ENCODE results near the gene ST6GALNAC5. TPM values are rescaled to one million over a fixed set of nuclear protein-coding genes. Genes with fewer than 3 reads are reported as not detected.

The ST6GALNAC5 gene
- total RNA-seq, 1 experiment from 2014 or later = 7.3 TPM

GRCh38 chr1:77012066-77012465 lies 144.8 kb downstream of the ST6GALNAC5 start:
- peak; percentile 18 for DNase-seq (ENCODE audit: low read depth)

DNA sequence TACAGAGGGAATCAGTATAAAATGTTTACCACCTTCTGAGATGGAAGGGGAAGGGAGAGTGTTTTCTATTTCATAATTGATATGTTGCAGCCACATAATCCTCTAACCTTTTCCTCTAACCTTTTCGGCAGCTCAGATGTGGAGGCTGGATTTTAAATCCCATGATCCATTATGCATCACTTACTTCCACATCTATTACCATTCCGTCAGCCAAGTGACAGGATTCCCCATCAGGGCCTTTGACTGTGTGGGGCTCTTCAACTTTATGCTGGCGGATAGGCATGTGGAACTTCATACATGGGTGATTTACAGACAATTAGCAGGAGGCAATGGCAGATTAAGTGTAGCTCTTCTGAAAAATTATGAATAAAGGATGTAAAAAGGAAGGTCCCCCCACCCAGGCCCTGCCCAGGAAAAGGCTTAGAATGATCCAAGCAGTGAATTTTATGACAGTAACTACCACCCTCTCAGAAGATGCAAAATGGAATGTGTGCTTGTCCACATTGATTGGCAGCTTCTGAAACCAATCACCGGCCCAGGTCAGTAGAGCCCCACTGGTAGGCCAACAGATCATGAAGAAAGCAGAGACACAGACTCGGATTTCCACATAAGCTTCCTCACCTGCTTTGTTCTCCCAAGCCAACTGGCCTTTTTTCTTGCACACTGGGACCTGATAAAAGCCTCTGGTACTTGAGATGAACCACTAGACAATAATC lies 147.0 kb downstream of the ST6GALNAC5 start:
- DNase-seq (ENCODE audit: low read depth) = peak; percentile 52

- no peak for DNase-seq (ENCODE audit: low read depth)
Measured at GRCh38 chr1:77015748-77016341, 148.6 kb downstream of the ST6GALNAC5 start.

DNA sequence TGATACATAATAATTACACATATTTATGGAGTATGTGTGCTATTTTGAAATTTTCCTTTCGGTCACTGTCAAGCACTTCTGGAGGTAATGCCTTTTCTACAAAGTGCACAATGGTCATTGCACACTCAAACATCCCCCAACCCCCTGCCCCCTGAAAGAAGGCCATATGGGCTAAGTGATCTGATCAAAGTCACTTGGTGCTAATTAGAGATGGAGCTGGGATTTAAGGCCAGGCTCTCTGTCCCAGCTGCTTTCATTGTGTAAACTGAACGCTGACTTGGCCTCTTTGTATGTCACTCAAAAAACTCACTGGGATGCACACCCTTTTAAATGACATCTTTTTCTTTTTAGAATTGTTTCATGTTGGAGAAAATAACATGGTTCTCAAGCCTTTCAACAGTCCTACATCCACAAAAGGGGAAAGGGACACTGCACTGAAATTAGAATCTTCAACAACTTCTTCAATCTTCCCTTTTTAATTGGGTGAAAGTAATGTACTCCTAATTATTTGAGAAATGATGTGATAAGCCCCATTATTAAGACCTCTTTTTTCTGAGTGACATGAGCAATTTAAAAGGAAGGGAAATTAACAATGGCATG lies 149.2 kb downstream of the ST6GALNAC5 start:
- DNase-seq (ENCODE audit: low read depth) = no peak

GRCh38 chr1:77018311-77018710 lies 151.0 kb downstream of the ST6GALNAC5 start:
- no peak for DNase-seq (ENCODE audit: low read depth)

- no peak for DNase-seq (ENCODE audit: low read depth)
Measured at GRCh38 chr1:77018761-77019160, 151.5 kb downstream of the ST6GALNAC5 start.

DNA sequence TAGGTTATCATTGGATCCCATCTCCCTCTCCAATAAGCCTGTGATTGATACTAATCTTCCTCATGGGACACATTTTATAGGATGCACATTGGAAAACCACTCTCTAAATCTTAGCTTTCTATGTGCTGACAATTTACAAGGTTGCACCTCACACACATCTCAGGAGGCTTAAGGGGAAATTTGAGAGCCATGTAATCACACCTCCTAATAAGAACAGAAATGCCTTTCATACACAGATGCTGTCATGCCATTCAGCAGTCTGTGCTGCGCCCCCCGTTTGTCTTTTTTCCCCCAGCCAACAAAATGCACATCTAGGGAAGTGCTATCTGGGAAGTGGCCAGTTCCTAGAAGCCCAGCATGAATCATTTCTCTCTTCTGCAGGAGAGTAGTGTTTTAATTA lies 154.5 kb downstream of the ST6GALNAC5 start:
- no peak for DNase-seq (ENCODE audit: low read depth)

DNA sequence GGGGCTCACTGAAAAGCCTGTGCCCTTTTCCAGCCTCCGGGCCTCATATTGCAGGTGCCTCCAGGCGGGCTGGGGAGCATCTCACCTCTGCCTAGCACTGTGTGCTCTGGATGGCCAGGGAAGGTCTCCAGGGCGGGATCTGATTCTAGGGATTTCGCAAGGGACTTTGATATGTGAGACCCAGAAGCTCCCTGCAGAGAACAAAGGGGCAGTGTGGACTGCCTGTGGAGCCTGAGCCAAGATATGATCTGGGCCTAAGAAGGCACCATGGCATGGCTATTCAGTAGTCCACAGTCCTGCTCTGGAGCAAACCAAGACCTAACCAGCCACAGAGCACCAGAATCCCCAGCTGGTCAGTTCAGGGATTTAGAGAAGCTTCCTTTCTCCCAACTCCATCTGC lies 157.2 kb downstream of the ST6GALNAC5 start:
- no peak for DNase-seq (ENCODE audit: low read depth)

- DNase-seq (ENCODE audit: low read depth) = no peak
Measured at GRCh38 chr1:77025599-77025998, 158.3 kb downstream of the ST6GALNAC5 start.

DNA sequence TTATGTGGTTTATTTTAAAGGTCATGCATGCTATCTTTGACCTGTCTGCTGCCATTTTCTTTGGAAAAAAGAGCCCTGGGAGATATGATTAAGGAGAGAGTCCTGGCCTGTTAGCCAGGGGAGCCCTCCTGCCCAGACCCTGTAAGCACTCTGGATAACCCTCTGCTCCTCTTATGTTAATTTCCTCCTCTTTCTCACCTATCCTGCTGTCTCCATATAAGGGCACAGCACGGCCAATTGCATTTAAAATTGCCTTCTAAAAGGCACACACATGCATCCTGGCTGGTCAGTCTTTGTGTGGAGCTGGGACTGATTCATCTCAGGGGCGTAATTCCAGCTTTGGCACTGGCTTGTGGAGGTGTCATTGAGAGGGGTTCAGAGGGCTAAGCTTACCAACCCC lies 158.9 kb downstream of the ST6GALNAC5 start:
- no peak for DNase-seq (ENCODE audit: low read depth)

- DNase-seq (ENCODE audit: low read depth) = no peak
Measured at GRCh38 chr1:77026640-77027039, 159.4 kb downstream of the ST6GALNAC5 start.

GRCh38 chr1:77027847-77028246 lies 160.6 kb downstream of the ST6GALNAC5 start:
- DNase-seq (ENCODE audit: low read depth) = no peak

GRCh38 chr1:77030401-77031105 lies 163.3 kb downstream of the ST6GALNAC5 start:
- peak; percentile 50 for DNase-seq (ENCODE audit: low read depth)

- peak; percentile 81 for DNase-seq (ENCODE audit: low read depth)
Measured at GRCh38 chr1:77031106-77031662, 163.9 kb downstream of the ST6GALNAC5 start.

GRCh38 chr1:77036560-77036959 lies 169.3 kb downstream of the ST6GALNAC5 start:
- peak; percentile 54 for DNase-seq (ENCODE audit: low read depth)

GRCh38 chr1:77037038-77037437 lies 169.8 kb downstream of the ST6GALNAC5 start:
- DNase-seq (ENCODE audit: low read depth) = no peak

GRCh38 chr1:77038000-77038399 lies 170.7 kb downstream of the ST6GALNAC5 start:
- DNase-seq (ENCODE audit: low read depth) = no peak

GRCh38 chr1:77039111-77039510 lies 171.8 kb downstream of the ST6GALNAC5 start:
- DNase-seq (ENCODE audit: low read depth) = no peak

- peak; percentile 96 for DNase-seq (ENCODE audit: low read depth)
Measured at GRCh38 chr1:77039739-77040138, 172.5 kb downstream of the ST6GALNAC5 start.

DNA sequence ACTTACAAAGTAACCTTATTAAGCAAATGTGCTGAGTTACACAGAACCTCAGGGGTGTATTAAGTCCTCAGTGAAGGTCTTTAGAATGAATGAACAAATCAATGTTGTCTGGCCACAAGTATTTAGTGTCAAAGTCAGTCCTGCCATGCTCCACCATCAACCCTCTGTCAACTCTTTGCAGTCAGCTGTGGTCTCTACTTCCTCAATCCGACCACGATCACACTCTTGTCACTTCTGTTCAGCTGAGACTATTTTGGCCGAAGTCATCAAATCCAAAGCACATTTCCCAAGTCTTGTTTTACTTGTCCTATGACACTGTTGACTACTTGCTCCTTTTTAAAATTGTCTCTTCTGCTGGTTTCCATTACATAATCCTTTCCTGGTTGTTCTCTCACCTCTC lies 173.5 kb downstream of the ST6GALNAC5 start:
- no peak for DNase-seq (ENCODE audit: low read depth)

DNA sequence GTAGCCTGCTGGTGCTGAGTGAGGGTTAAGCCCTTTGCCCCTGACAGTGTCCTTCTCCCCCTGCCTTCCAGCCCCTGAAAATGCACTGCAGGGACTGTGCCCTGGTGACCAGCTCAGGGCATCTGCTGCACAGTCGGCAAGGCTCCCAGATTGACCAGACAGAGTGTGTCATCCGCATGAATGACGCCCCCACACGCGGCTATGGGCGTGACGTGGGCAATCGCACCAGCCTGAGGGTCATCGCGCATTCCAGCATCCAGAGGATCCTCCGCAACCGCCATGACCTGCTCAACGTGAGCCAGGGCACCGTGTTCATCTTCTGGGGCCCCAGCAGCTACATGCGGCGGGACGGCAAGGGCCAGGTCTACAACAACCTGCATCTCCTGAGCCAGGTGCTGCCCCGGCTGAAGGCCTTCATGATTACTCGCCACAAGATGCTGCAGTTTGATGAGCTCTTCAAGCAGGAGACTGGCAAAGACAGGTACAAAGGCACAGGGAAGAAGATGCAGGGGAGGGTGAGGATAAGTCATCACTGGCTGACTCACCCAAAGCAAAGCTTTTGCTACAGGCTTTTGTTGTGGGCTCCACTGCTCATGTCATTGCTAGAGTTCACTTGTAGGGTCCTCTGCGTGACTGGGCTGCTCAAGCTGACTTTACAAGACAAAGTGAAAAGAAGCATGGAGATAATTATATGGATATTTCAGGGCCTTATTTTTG lies 177.0 kb downstream of the ST6GALNAC5 start:
- no peak for DNase-seq (ENCODE audit: low read depth)

All from LHCN-M2 (cell line).